ENCODE data around the gene NEURL1. TPM values are rescaled to one million over a fixed set of nuclear protein-coding genes. Genes with fewer than 3 reads are reported as not detected.

Gene NEURL1
- total and polyA plus RNA-seq, 8 donors, result 11.0 to 69.9 (median 18.6) TPM

DNA sequence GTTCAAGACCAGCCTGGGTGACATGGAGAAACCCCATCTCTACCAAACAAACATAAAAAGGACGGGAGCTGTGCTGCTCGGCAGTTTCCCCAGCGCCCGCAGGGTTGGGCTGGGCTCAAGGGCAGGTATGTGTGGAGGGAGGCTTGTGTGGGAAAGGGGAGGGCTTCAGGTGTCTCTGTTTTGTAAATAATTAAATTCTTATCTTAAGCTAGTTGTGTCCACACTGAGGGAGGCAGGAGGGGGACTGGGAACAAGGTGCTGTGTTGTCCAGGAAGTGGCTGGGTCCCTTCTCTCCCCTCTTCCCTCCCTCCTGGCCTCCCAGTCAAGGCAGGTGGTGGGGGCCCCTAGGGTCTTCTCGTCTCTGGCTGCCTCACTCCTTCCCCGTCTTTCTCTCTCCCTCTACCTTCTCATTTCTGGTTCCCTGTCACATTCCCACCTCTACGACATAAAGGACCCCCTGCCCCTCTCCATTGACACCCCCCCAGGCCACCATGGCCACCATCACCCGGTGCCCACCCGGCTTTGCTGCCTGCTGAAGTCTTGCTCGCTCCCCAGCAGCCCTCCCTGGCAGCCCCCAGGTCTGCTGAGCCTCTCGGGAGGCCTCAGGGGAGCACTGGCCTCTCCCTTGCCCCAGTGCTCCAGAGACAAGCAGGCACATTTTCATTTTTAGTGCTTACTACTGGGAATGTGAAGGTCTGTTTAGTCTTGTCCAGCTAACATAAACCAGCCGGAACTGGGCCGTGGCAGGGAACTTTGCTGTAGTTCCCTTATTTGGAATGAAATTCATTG is 19.3 kb downstream of the NEURL1 start:
- 36 to 41% methylated on average over 12 to 13 of the region's 13 CpGs for WGBS, 2 donors
- Histone ChIP-seq H3K27me3 (no peaks in the 10 kb centered on the region), H3K4me1 (peaks cover 19 to 27% (median 25%) of the 10 kb centered on the region in 3 donors), H3K4me3 (no peak overlapping the region), H3K36me3 (no peaks in the 10 kb centered on the region), H3K27ac (peak overlapping the region; percentile 69 to 90 (median 82)), H3K9me3 (no peaks in the 10 kb centered on the region)
- FAIRE-seq (no peak), ATAC-seq (peak; percentile 83 to 90 (median 88)), DNase-seq (peak; percentile 71 to 83 (median 80))
- intact Hi-C loops (cut with DNase I), result no loop called here
- TF ChIP-seq CTCF (IDR thresholded peaks at IDR 0.05), result no peak

DNA sequence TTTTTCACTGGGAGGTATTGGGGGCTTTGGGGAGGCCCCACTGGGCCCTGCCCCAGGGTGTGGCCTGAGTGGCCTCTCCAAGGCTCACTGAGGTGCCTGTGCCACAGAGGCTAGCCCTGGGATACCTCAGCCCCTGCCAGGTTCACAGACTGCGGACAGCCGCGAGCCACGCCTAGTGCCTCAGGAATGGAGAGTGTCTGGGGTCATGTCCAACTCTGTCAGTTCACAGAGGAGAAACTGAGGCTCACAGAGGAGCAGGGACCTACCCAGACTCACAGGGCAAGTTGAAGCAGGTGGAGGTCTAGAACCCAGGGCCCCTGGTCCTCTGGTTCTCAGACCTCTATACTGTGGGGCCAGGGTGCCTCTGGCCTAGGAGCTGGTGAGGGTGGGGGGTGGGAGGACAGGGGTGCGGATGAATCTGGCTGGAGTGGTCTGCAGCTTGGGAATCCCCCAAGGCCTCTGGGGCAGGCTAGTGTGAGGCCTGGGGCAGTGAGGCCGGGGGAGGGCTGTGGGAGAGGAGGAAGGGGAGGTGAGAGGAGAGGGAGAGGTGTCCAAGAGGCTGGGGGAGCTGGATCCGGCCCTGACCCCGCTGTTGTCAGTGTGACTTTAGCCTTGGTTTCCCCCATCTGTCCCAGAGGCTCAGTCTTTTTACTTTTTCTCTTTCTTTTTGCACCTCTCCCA is 20.0 kb downstream of the NEURL1 start:
- DNase-seq, result peak in 2 of 6 donors; percentile 20 to 67
- Histone ChIP-seq H3K4me1 (peaks cover 19 to 27% (median 25%) of the 10 kb centered on the region in 3 donors), H3K9me3 (no peaks in the 10 kb centered on the region), H3K27me3 (no peaks in the 10 kb centered on the region), H3K27ac (peak overlapping the region; percentile 69 to 90 (median 82)), H3K36me3 (no peaks in the 10 kb centered on the region), H3K4me3 (no peak overlapping the region)
- no peak for FAIRE-seq
- intact Hi-C loops (cut with DNase I), result no loop called here
- TF ChIP-seq CTCF (IDR thresholded peaks at IDR 0.05), result no peak
- 80 to 87% methylated on average over 8 of the region's 8 CpGs for WGBS, 2 donors
- ATAC-seq, result peak in 3 of 4 donors; percentile 2 to 13 (median 13)

DNA sequence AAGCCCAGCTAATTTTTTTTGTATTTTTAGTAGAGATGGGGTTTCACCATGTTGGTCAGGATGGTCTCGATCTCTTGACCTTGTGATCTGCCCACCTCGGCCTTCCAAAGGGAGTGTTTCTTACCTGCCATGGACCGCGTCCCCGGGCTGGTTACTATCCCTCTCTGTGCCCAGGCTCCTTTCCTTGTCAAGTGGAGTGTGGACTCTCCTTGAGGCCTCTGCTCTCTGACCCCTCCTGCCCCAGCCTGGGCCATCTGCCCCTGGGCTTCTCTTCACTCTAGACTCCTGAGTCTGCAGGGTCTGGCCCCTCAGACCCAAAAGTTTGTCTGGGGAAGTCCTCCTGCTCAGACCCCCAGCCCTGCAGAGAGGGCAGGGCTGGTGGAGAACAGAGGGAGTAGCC is 20.7 kb downstream of the NEURL1 start:
- no peaks in the 10 kb centered on the region for H3K9me3 ChIP-seq
- TF ChIP-seq CTCF (IDR thresholded peaks at IDR 0.05), result no peak
- no peaks in the 10 kb centered on the region for H3K27me3 ChIP-seq
- H3K4me3 ChIP-seq, result no peak overlapping the region
- DNase-seq, result peak in 1 of 6 donors; percentile 12
- intact Hi-C loops (cut with DNase I), result no loop called here
- H3K36me3 ChIP-seq, result no peaks in the 10 kb centered on the region
- no peak for ATAC-seq
- no peak for FAIRE-seq
- H3K27ac ChIP-seq, result peak overlapping the region; percentile 69 to 90 (median 82)
- peaks cover 19 to 27% (median 25%) of the 10 kb centered on the region in 3 donors for H3K4me1 ChIP-seq
- 85 to 87% methylated on average over 5 of the region's 5 CpGs for WGBS, 2 donors

GRCh38 chr10:103517234-103518085 is 24.0 kb downstream of the NEURL1 start:
- TF ChIP-seq CTCF (IDR thresholded peaks at IDR 0.05), result no peak
- FAIRE-seq (no peak), DNase-seq (no peak), ATAC-seq (no peak)
- no peak overlapping the region for H3K4me3 ChIP-seq
- 97 to 98% methylated on average over 5 of the region's 5 CpGs for WGBS, 2 donors
- no peaks in the 10 kb centered on the region for H3K27me3 ChIP-seq
- intact Hi-C loops (cut with DNase I), result no loop called here
- no peaks in the 10 kb centered on the region for H3K36me3 ChIP-seq
- peak overlapping the region in 1 of 4 donors; percentile 5 for H3K27ac ChIP-seq
- H3K4me1 ChIP-seq, result peaks cover 11 to 22% (median 17%) of the 10 kb centered on the region in 3 donors
- H3K9me3 ChIP-seq, result no peaks in the 10 kb centered on the region

Data from pancreas (tissue), 10 donors.